H1 (cell line): ENCODE data around the gene KRIT1. TPM values are rescaled to one million over a fixed set of nuclear protein-coding genes. Genes with fewer than 3 reads are reported as not detected.

Source experiments
- BCL11A ChIP-seq, 2 experiments: IDR thresholded peaks; one replicate each; pipeline ENCODE4 v1.6.1; 2011; ENCODE audit warnings: low read depth in 2 of 2, low read length in 2 of 2, mild to moderate bottlenecking in 2 of 2
- EP300 ChIP-seq, 2 experiments: IDR thresholded peaks; 1 replicate in 1 of 2; 2 replicates in 1 of 2; pipeline ENCODE4 v1.6.1; 2011 to 2012; ENCODE audit warnings: low read depth in 2 of 2, low read length in 2 of 2, mild to moderate bottlenecking in 2 of 2, borderline replicate concordance in 1 of 2, inconsistent platforms in 1 of 2, moderate library complexity in 1 of 2
- JUN ChIP-seq: IDR thresholded peaks from 2 replicates; pipeline ENCODE4 v1.6.1; 2011; ENCODE audit warnings: low read depth, mild to moderate bottlenecking, improper control_type of control experiment, low read length
- polyA plus RNA-seq, 7 experiments: library from polyadenylated mRNA; depleted of rRNA in 3 of 7; stranded (reverse) in 5 of 7; unstranded in 2 of 7; fragments of >200 nt in 5 of 7; fragments of 200-250 nt in 2 of 7; gene quantifications; 1 replicate in 5 of 7; 2 replicates in 1 of 7; 4 replicates in 1 of 7; pipeline versions ENCODE4 v1.2.1 to v1.2.3, GENCODE V29; 2011 to 2013; ENCODE audit warnings: missing spikeins in 2 of 7, mixed read lengths in 2 of 7
- total RNA-seq: library from RNA; stranded (reverse); fragmentation: NEBNext Ultra II Directional; extraction: Animal tissue kit (Norgen Biotek cat#: 25700); gene quantifications from 2 replicates; pipeline ENCODE4 v1.2.1, GENCODE V29; 2021

KRIT1 gene
- total and polyA plus RNA-seq, 2 of the 8 experiments (the other 6 are each of a cell fraction or from before 2014, with no cell fraction given) = 14.3 to 28.8 TPM

DNA sequence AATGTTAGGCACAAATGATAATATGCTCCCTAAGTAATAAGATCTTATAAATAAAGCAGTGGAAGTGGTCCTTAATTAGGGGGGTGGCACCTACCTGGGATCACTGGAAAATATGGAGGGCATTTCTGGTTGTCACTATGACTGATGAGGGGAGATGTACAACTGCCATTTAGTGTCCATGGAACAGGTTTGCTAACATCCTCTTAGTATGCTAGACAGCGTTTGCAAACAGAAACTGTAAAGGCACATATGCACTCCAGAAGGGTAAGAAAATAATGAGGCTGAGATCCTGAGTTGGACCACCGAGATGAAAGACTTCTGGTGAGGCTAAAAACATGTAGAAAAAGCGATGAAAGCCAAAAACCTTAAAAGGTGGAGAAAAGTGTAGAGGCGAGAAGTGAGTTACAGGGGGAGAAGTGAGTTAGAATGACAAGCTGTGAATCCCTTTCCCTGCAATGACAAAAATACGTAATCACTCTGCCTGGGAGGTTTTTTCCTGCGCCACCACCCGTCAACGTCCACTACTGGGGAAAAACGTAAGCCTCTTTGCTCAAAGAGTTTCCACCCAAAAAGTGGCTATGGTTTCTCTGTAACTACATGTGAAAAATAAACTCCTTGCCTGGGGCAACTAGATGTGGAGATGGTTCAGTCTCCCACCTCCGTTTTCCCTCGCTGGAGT, 767 bp downstream of the KRIT1 start (continued):
- no peak for TF ChIP-seq EP300 (IDR thresholded peaks at IDR 0.05; ENCODE audit: borderline replicate concordance in 1 of 2, low read depth in 2 of 2, low read length in 2 of 2)
- no peak for TF ChIP-seq JUN
- no peak for TF ChIP-seq BCL11A (IDR thresholded peaks at IDR 0.05; ENCODE audit: low read depth in 2 of 2, low read length in 2 of 2)
- TF ChIP-seq, all 59 proteins: peak for 1
